Endothelial cell of umbilical vein (primary cell): ENCODE results near the gene REEP1. TPM values are rescaled to one million over a fixed set of nuclear protein-coding genes. Genes with fewer than 3 reads are reported as not detected.

Experiments used
- BruUV-seq: library from RNA; stranded (reverse); fragments of 400-500 nt; replicated peaks from 2 replicates; lab custom pipeline; 2021; lab: Mats Ljungman, UMichigan
- CTCF ChIA-PET: fragments of 300-600, 350-600 bp; sonication (Branson Sonifier 250); formaldehyde crosslinking; loops from one replicate; lab custom pipeline; 2021; ENCODE audit warnings: antibody characterized with exemption, inconsistent platforms; lab: Charles Lee
- POLR2A ChIA-PET: fragments of 300-600, 350-600 bp; sonication (Branson Sonifier 250); formaldehyde crosslinking; loops from one replicate; lab custom pipeline; 2021; ENCODE audit warnings: antibody characterized with exemption, inconsistent platforms; lab: Charles Lee
- DNase-seq: peaks from one replicate; pipeline ENCODE4 v3.0.0-alpha.2; 2011; ENCODE audit warnings: low read depth, low spot score
- FAIRE-seq: peaks from 2 replicates; lab custom pipeline; 2011; peaks lifted over from hg19 to GRCh38; lab: Jason Lieb, UNC
- H2AFZ ChIP-seq: 2 replicates; pipeline ENCODE4 v1.6.0; 2012; ENCODE audit warnings: low read depth, low read length, control low read depth, inconsistent platforms
- H3K27ac ChIP-seq: 2 replicates; pipeline ENCODE4 v1.5.1; 2011; ENCODE audit warnings: low read depth, mild to moderate bottlenecking, control low read depth, low read length, moderate library complexity; ENCODE audit not compliant: insufficient read depth
- H3K27me3 ChIP-seq, 2 experiments: 2 replicates each; pipeline versions ENCODE4 v1.6.0 to v1.6.1; 2011; ENCODE audit warnings: low read length in 2 of 2, mixed read lengths in 1 of 2; ENCODE audit not compliant: control insufficient read depth in 2 of 2, insufficient read depth in 2 of 2
- H3K36me3 ChIP-seq, 2 experiments: 2 replicates in 1 of 2; 3 replicates in 1 of 2; pipeline ENCODE4 v1.5.1; 2011; ENCODE audit warnings: low read length in 2 of 2, mild to moderate bottlenecking in 1 of 2, moderate library complexity in 1 of 2; ENCODE audit not compliant: control insufficient read depth in 2 of 2, insufficient read depth in 2 of 2; ENCODE audit errors: extremely low read depth in 1 of 2
- H3K4me1 ChIP-seq: 3 replicates; pipeline ENCODE4 v1.5.1; 2011; ENCODE audit warnings: mild to moderate bottlenecking, low read length; ENCODE audit not compliant: control insufficient read depth, insufficient read depth; ENCODE audit errors: extremely low read depth
- H3K4me2 ChIP-seq: 2 replicates; pipeline ENCODE4 v1.6.1; 2011; ENCODE audit warnings: low read length, control low read depth, mixed read lengths; ENCODE audit not compliant: insufficient read depth
- H3K4me3 ChIP-seq, 3 experiments: fragments of 200-600 bp in 1 of 3; sonication (generic), shearing (Covaris generic) in 1 of 3; replicated peaks in 1 of 3; 2 replicates each; pipeline ENCODE4 v1.5.1; 2011 to 2016; ENCODE audit warnings: control low read depth in 3 of 3, low read length in 3 of 3, mild to moderate bottlenecking in 2 of 3, inconsistent platforms in 1 of 3, low read depth in 1 of 3, moderate library complexity in 1 of 3; ENCODE audit not compliant: insufficient read depth in 1 of 3
- H3K79me2 ChIP-seq: 2 replicates; pipeline ENCODE4 v1.6.0; 2012; ENCODE audit warnings: low read length, inconsistent platforms; ENCODE audit not compliant: control insufficient read depth, insufficient read depth
- H3K9ac ChIP-seq: replicated peaks from 2 replicates; pipeline ENCODE3; 2011; ENCODE audit warnings: low read length, control low read depth; ENCODE audit not compliant: insufficient read depth; ENCODE audit errors: extremely low read depth
- H3K9me1 ChIP-seq: replicated peaks from 3 replicates; pipeline ENCODE4 v1.6.0; 2011; ENCODE audit warnings: mild to moderate bottlenecking, low read length; ENCODE audit not compliant: control insufficient read depth, insufficient read depth; ENCODE audit errors: extremely low read depth
- H3K9me3 ChIP-seq: replicated peaks from 2 replicates; pipeline ENCODE4 v1.5.1; 2012; ENCODE audit warnings: low read length, inconsistent platforms; ENCODE audit not compliant: control insufficient read depth, insufficient read depth
- H4K20me1 ChIP-seq: replicated peaks from 2 replicates; pipeline ENCODE3; 2011; ENCODE audit warnings: mild to moderate bottlenecking, low read length; ENCODE audit not compliant: control insufficient read depth, insufficient read depth; ENCODE audit errors: extremely low read depth
- CTCF ChIP-seq, 2 donors: IDR thresholded peaks; 1 replicate in 1 of 2; 2 replicates in 1 of 2; pipeline ENCODE4 v1.5.1; 2011; ENCODE audit warnings: low read length in 2 of 2, mild to moderate bottlenecking in 2 of 2, moderate library complexity in 2 of 2, control low read depth in 1 of 2, inconsistent platforms in 1 of 2, low read depth in 1 of 2; ENCODE audit not compliant: insufficient read depth in 1 of 2; ENCODE audit errors: extremely low read depth in 1 of 2
- EZH2 ChIP-seq: IDR thresholded peaks from 2 replicates; pipeline ENCODE4 v1.6.1; 2012; ENCODE audit warnings: borderline replicate concordance, low read depth, mild to moderate bottlenecking, moderate library complexity, low read length, inconsistent platforms; ENCODE audit not compliant: severe bottlenecking
- FOS ChIP-seq: IDR thresholded peaks from 2 replicates; pipeline ENCODE4 v1.6.1; 2011; ENCODE audit warnings: mild to moderate bottlenecking, low read length, moderate library complexity, borderline replicate concordance; ENCODE audit not compliant: insufficient read depth
- GATA2 ChIP-seq: IDR thresholded peaks from 2 replicates; pipeline ENCODE4 v1.7.0; 2011; ENCODE audit warnings: low read depth, mild to moderate bottlenecking, moderate library complexity, mixed read lengths, low read length; ENCODE audit not compliant: insufficient read length, insufficient read depth
- JUN ChIP-seq: IDR thresholded peaks from 2 replicates; pipeline ENCODE4 v1.6.1; 2011; ENCODE audit warnings: borderline replicate concordance, low read depth; ENCODE audit not compliant: insufficient read length, insufficient read depth
- MAX ChIP-seq: IDR thresholded peaks from 2 replicates; pipeline ENCODE4 v1.6.1; 2011; ENCODE audit not compliant: insufficient read depth, insufficient read length
- MYC ChIP-seq: IDR thresholded peaks from one replicate; pipeline ENCODE4 v1.6.1; 2011; ENCODE audit warnings: mild to moderate bottlenecking, low read depth, low read length
- POLR2A ChIP-seq: IDR thresholded peaks from 2 replicates; pipeline ENCODE4 v1.6.1; 2012; ENCODE audit warnings: low read depth, mild to moderate bottlenecking, control low read depth, low read length
- POLR2AphosphoS5 ChIP-seq: IDR thresholded peaks from 2 replicates; pipeline ENCODE4 v1.6.1; 2012; ENCODE audit warnings: low read depth, mild to moderate bottlenecking, control low read depth, low read length, moderate library complexity; ENCODE audit not compliant: insufficient read depth
- dilution Hi-C: fragments of 300-500 bp; cut with MboI; formaldehyde crosslinking; loops from one replicate; pipeline ENCODE4 v1.15.0; 2019; ENCODE audit warnings: low sequenced_read_pairs; ENCODE audit not compliant: extremely low pct_ligation_motif_present
- intact Hi-C: fragments of 100-400 bp; cut with micrococcal nuclease; formaldehyde crosslinking; loops from one replicate; pipeline ENCODE4 v1.10.0; 2022
- polyA plus RNA-seq, 4 experiments: library from polyadenylated mRNA; depleted of rRNA in 3 of 4; stranded (reverse) in 3 of 4; unstranded in 1 of 4; fragments of >200 nt; gene quantifications; 2 replicates each; pipeline versions ENCODE4 v1.2.1 to v1.2.3, GENCODE V29; 2011 to 2012; ENCODE audit warnings: missing spikeins in 1 of 4
- total RNA-seq: library from RNA; stranded (reverse); gene quantifications from 2 replicates; pipeline ENCODE4 v1.2.3, GENCODE V29; 2021

Gene REEP1
- total and polyA plus RNA-seq, 2 donors (not counting 3 experiments of a cell fraction or from before 2014, with no cell fraction given), result 0.11 to 0.53 TPM

- Histone ChIP-seq H3K4me2 (no peak overlapping the region), H3K9me3 (no peaks in the 10 kb centered on the region), H3K4me1 (no peaks in the 10 kb centered on the region), H3K9me1 (no peaks in the 10 kb centered on the region), H3K27me3 (peaks cover 4 to 10% of the 10 kb centered on the region in 2 experiments), H3K79me2 (no peaks in the 10 kb centered on the region), H3K27ac (no peak overlapping the region), H3K9ac (no peak overlapping the region), H4K20me1 (no peaks in the 10 kb centered on the region), H3K4me3 (no peak overlapping the region), H3K36me3 (no peaks in the 10 kb centered on the region), H2AFZ (no peak overlapping the region)
- dilution Hi-C loops (no loop called here), intact Hi-C loops (no loop called here)
- DNase-seq, result no peak
- CTCF ChIA-PET, result interaction anchor here (1.0 kb wide), 1 partner anchor 91 kb away, joined by 3 read pairs; no protein-coding TSS in a partner anchor
- FAIRE-seq, result no peak
- POLR2A ChIA-PET, result no interaction called here
- BruUV-seq, result no TSS peak
- TF ChIP-seq CTCF (IDR thresholded peaks at IDR 0.05; ENCODE audit: extremely low read depth in 1 of 2, insufficient read depth in 1 of 2, low read depth in 1 of 2, low read length in 2 of 2) (no peak), EZH2 (no peak)
Observed at GRCh38 chr2:86241611-86242010, 95.8 kb downstream of the REEP1 start.

- Histone ChIP-seq H3K79me2 (no peaks in the 10 kb centered on the region), H3K9me1 (no peaks in the 10 kb centered on the region), H4K20me1 (no peaks in the 10 kb centered on the region), H3K36me3 (no peaks in the 10 kb centered on the region), H3K9ac (no peak overlapping the region), H3K27ac (no peak overlapping the region), H3K4me2 (no peak overlapping the region), H2AFZ (no peak overlapping the region), H3K4me3 (no peak overlapping the region), H3K27me3 (peaks cover 4 to 10% of the 10 kb centered on the region in 2 experiments), H3K9me3 (no peaks in the 10 kb centered on the region), H3K4me1 (no peaks in the 10 kb centered on the region)
- intact Hi-C loops (no loop called here), dilution Hi-C loops (no loop called here)
- TF ChIP-seq MAX (no peak), GATA2 (no peak), POLR2A (no peak), CTCF (IDR thresholded peaks at IDR 0.05; ENCODE audit: extremely low read depth in 1 of 2, insufficient read depth in 1 of 2, low read depth in 1 of 2, low read length in 2 of 2) (no peak), MYC (no peak), JUN (no peak), FOS (no peak), POLR2AphosphoS5 (no peak), EZH2 (no peak)
- POLR2A ChIA-PET, result no interaction called here
- BruUV-seq, result no TSS peak
- FAIRE-seq (no peak), DNase-seq (no peak)
- CTCF ChIA-PET, result no interaction called here
Observed at GRCh38 chr2:86240251-86240650, 97.2 kb downstream of the REEP1 start.
